Esophagus muscularis mucosa (tissue), 4 donors: ENCODE data around the gene TIGD1. TPM values are rescaled to one million over a fixed set of nuclear protein-coding genes. Genes with fewer than 3 reads are reported as not detected.

ENCODE experiments used
- DNase-seq: peaks from one replicate; pipeline ENCODE4 v3.0.0-alpha.2; 2017; ENCODE audit errors: extremely low spot score
- H3K27ac ChIP-seq, 4 donors: fragments of 200-600 bp; sonication (generic); replicated peaks in 1 of 4; 1 replicate in 3 of 4; 2 replicates in 1 of 4; pipeline ENCODE4 v1.5.1; 2016 to 2019; ENCODE audit warnings: mild to moderate bottlenecking in 1 of 4
- H3K27me3 ChIP-seq, 4 donors: fragments of 200-600 bp; sonication (generic); one replicate each; pipeline versions ENCODE4 v1.5.1 to v1.6.0; 2016 to 2019
- H3K36me3 ChIP-seq, 4 donors: fragments of 200-600 bp; sonication (generic); one replicate each; pipeline ENCODE4 v1.5.1; 2016 to 2019
- H3K4me1 ChIP-seq, 4 donors: fragments of 200-600 bp; sonication (generic); one replicate each; pipeline ENCODE4 v1.5.1; 2016 to 2019
- H3K4me3 ChIP-seq, 4 donors: fragments of 200-600 bp; sonication (generic); 1 replicate in 2 of 4; 2 replicates in 2 of 4; pipeline ENCODE4 v1.5.1; 2016 to 2019; ENCODE audit warnings: mild to moderate bottlenecking in 4 of 4, moderate library complexity in 1 of 4
- H3K9me3 ChIP-seq, 4 donors: fragments of 200-600 bp; sonication (generic); 1 replicate in 3 of 4; 2 replicates in 1 of 4; pipeline ENCODE4 v1.5.1; 2016 to 2019
- CTCF ChIP-seq, 3 experiments: fragments of 200-600 bp in 2 of 3; fragments of 450-650 bp in 1 of 3; sonication (generic) in 2 of 3; IDR thresholded peaks; one replicate each; pipeline ENCODE4 v1.5.1; 2017 to 2019; ENCODE audit warnings: antibody characterized with exemption in 3 of 3, mild to moderate bottlenecking in 2 of 3, moderate library complexity in 1 of 3
- EP300 ChIP-seq: sonication (generic); formaldehyde crosslinking; IDR thresholded peaks from one replicate; pipeline ENCODE4 v1.6.1; 2017; ENCODE audit warnings: antibody characterized with exemption
- POLR2A ChIP-seq: fragments of 450-650 bp; IDR thresholded peaks from one replicate; pipeline ENCODE4 v1.6.1; 2017; ENCODE audit warnings: antibody characterized with exemption, moderate library complexity, mild to moderate bottlenecking, low read depth
- POLR2AphosphoS5 ChIP-seq, 2 donors: sonication (generic); formaldehyde crosslinking; IDR thresholded peaks; one replicate each; pipeline ENCODE4 v1.6.1; 2017; ENCODE audit warnings: antibody characterized with exemption in 2 of 2
- WGBS: methylation state at CpG from one replicate; pipeline ENCODE4 v1.1.5; 2018; 5-methylcytosine and 5-hydroxymethylcytosine counted together
- intact Hi-C: fragments of 100-400 bp; cut with DNase I; formaldehyde crosslinking; loops from one replicate; pipeline ENCODE4 v1.15.1; 2023
- total RNA-seq, 4 donors: library from RNA; depleted of rRNA; stranded (reverse); fragments of >200 nt; gene quantifications; one replicate each; pipeline versions ENCODE4 v1.1.0 to v1.2.1, GENCODE V29; 2016

Gene TIGD1
- total RNA-seq, 4 donors from 2014 or later: 1.2 to 1.7 (median 1.6) TPM

- no peaks in the 10 kb centered on the region for H3K9me3 ChIP-seq
- peaks cover 0 to 36% (median 9%) of the 10 kb centered on the region in 4 donors for H3K27me3 ChIP-seq
- H3K27ac ChIP-seq: peak overlapping the region; percentile 3 to 60 (median 38)
- TF ChIP-seq POLR2AphosphoS5 (IDR thresholded peaks at IDR 0.05): peak; percentile 27 to 37
- TF ChIP-seq POLR2A: no peak
- intact Hi-C loops: no loop called here
- peak overlapping the region; percentile 64 to 72 (median 66) for H3K4me3 ChIP-seq
- DNase-seq: no peak
- WGBS: 2% methylated on average over 11 of the region's 75 CpGs
- H3K36me3 ChIP-seq: no peaks in the 10 kb centered on the region
- H3K4me1 ChIP-seq: peaks cover 2 to 23% (median 22%) of the 10 kb centered on the region in 4 donors
Measured at GRCh38 chr2:232502911-232503808, 47.2 kb downstream of the TIGD1 start.

- no peak for DNase-seq
- WGBS: 29% methylated on average over 18 of the region's 21 CpGs
- Histone ChIP-seq H3K4me3 (peak overlapping the region; percentile 64 to 72 (median 66)), H3K9me3 (no peaks in the 10 kb centered on the region), H3K36me3 (no peaks in the 10 kb centered on the region), H3K27ac (no peak overlapping the region), H3K4me1 (peaks cover 2 to 23% (median 22%) of the 10 kb centered on the region in 4 donors), H3K27me3 (peaks cover 0 to 37% (median 9%) of the 10 kb centered on the region in 4 donors)
- intact Hi-C loops: no loop called here
- TF ChIP-seq POLR2A (no peak), CTCF (IDR thresholded peaks at IDR 0.05) (no peak), POLR2AphosphoS5 (IDR thresholded peaks at IDR 0.05) (no peak), EP300 (no peak)
Measured at GRCh38 chr2:232502511-232502910, 47.8 kb downstream of the TIGD1 start.

GRCh38 chr2:232501794-232502390, 48.5 kb downstream of the TIGD1 start:
- no peak for TF ChIP-seq EP300
- TF ChIP-seq CTCF (IDR thresholded peaks at IDR 0.05): no peak
- no peak for TF ChIP-seq POLR2A
- no peak for TF ChIP-seq POLR2AphosphoS5 (IDR thresholded peaks at IDR 0.05)
- H3K4me1 ChIP-seq: peaks cover 2 to 23% (median 22%) of the 10 kb centered on the region in 4 donors
- 62% methylated on average over 10 of the region's 10 CpGs for WGBS
- no peak overlapping the region for H3K27ac ChIP-seq
- peaks cover 0 to 43% (median 9%) of the 10 kb centered on the region in 4 donors for H3K27me3 ChIP-seq
- H3K36me3 ChIP-seq: no peaks in the 10 kb centered on the region
- no peaks in the 10 kb centered on the region for H3K9me3 ChIP-seq
- DNase-seq: no peak
- intact Hi-C loops: no loop called here
- H3K4me3 ChIP-seq: no peak overlapping the region

GRCh38 chr2:232501331-232501771, 49.0 kb downstream of the TIGD1 start:
- H3K27me3 ChIP-seq: peaks cover 0 to 44% (median 9%) of the 10 kb centered on the region in 4 donors
- H3K9me3 ChIP-seq: no peaks in the 10 kb centered on the region
- no peak overlapping the region for H3K27ac ChIP-seq
- no peak for DNase-seq
- 79% methylated on average over 9 of the region's 9 CpGs for WGBS
- TF ChIP-seq EP300 (no peak), POLR2AphosphoS5 (IDR thresholded peaks at IDR 0.05) (no peak), POLR2A (no peak), CTCF (IDR thresholded peaks at IDR 0.05) (no peak)
- H3K36me3 ChIP-seq: no peaks in the 10 kb centered on the region
- H3K4me3 ChIP-seq: no peak overlapping the region
- intact Hi-C loops: no loop called here
- H3K4me1 ChIP-seq: peaks cover 2 to 23% (median 22%) of the 10 kb centered on the region in 4 donors

GRCh38 chr2:232498452-232498851, 51.9 kb downstream of the TIGD1 start:
- DNase-seq: no peak
- intact Hi-C loops: no loop called here
- Histone ChIP-seq H3K9me3 (no peaks in the 10 kb centered on the region), H3K4me1 (peaks cover 2 to 18% (median 16%) of the 10 kb centered on the region in 4 donors), H3K27ac (no peak overlapping the region), H3K27me3 (peaks cover 0 to 25% (median 6%) of the 10 kb centered on the region in 4 donors), H3K4me3 (no peak overlapping the region), H3K36me3 (no peaks in the 10 kb centered on the region)
- TF ChIP-seq POLR2A (no peak), POLR2AphosphoS5 (IDR thresholded peaks at IDR 0.05) (no peak), EP300 (no peak), CTCF (IDR thresholded peaks at IDR 0.05) (no peak)
- 92% methylated on average over 3 of the region's 3 CpGs for WGBS
